Kidney glomerular epithelial cell (primary cell): Measurements from ENCODE around the gene CNRIP1.
A peak's percentile ranks its signal among the peaks of the same experiment; 100 is the strongest.
"Not testable (repeated sequence)": the region's sequence is repeated elsewhere in the genome, so short reads cannot be mapped to it uniquely, and the experiment has no call there.

Source experiments
- DNase-seq: peaks from one replicate; lab custom pipeline; 2025; lab: John Stamatoyannopoulos, UW

CNRIP1 gene, protein sequence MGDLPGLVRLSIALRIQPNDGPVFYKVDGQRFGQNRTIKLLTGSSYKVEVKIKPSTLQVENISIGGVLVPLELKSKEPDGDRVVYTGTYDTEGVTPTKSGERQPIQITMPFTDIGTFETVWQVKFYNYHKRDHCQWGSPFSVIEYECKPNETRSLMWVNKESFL

DNA sequence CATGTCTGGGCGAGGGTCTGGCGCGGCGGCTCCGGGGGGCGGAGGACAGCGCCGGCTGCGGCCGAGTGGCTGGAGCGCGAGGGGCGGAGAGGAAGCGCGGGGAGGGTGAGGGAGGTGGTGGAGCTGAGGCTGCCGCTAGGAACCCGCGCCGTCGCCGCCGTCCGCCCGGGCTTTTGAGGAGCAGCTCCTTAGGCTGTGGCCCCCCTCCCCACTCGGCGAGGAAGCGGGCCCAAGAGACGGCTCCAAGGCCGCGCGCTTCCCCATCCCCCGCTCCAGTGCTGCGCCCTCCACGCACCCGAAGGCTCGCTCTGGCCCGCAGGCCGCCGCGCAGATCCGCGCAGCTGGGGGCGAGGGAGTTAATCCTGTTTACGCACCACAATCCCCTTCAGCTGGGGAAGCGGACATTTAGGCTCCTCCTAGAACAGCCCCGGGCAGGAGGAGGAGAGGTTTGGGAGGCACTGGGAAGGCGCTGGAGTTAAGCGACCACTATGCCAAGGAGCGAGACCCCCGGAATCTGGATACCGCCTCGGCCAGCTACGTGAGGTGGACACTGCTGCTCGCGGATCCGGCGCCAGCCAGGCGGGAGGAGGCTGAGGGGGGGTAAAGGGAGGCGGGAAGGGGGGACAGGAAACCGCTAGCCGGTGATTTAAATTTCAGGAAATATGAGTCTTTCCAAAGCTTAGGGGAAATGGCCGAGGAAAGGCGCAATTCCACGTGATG is at the start of gene CNRIP1:
Gene CNRIP1, minus strand, starts transcription at position 552 of the 720 bp plus-strand sequence. Its CDS starts 549 bp downstream, at position 3.
- DNase-seq: peak; percentile 10

DNA sequence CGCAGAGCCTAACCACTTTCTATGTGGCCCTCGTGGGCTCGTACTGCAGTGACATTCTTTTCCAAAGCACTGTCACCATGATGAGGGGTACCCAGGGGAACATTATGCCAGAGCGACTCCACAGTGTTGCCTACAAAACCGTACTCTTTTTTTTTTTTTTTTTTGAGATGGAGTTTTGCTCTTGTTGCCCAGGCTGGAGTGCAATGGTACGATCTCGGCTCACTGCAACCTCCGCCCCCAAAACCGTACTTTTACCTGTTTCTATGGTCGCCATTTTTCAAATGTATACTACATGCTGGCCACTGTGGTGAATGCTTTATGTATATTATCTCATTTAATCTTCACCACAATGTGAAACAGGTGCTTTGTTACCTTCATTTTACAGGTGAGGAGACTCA is 49.6 kb upstream of the CNRIP1 start:
- no peak for DNase-seq

DNA sequence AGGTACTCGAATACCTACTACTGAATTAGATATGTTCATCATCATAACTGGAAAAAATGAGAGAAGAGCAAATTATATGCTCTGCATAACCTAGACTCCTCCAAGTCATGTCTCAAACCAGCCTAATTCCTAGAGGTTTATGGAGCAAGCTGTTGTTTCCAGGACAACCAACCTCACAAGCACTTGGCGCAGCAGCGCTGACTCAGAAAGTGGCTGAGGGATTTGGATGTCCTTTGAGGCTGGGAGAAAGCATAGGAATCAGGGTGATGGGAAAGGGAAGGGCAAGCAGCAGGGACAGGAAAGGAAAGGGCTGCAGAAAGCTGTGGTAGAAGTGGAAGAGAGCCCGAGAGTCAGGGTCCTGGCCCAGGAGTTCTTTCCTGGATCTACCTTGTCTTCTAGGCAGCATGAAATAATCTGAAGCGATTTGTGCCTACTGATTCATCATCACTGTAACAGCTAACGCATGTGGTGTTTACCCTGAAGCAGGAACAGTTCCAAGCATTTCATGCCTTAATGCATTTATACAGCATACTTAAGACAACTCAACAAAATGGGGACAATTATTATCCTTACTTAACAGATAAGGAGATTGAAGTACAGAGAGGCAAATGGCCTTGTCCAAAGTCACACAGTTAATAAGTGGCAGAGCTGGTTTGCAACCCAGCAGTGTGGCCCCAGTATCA is 49.0 kb upstream of the CNRIP1 start:
- DNase-seq: peak; percentile 79

DNA sequence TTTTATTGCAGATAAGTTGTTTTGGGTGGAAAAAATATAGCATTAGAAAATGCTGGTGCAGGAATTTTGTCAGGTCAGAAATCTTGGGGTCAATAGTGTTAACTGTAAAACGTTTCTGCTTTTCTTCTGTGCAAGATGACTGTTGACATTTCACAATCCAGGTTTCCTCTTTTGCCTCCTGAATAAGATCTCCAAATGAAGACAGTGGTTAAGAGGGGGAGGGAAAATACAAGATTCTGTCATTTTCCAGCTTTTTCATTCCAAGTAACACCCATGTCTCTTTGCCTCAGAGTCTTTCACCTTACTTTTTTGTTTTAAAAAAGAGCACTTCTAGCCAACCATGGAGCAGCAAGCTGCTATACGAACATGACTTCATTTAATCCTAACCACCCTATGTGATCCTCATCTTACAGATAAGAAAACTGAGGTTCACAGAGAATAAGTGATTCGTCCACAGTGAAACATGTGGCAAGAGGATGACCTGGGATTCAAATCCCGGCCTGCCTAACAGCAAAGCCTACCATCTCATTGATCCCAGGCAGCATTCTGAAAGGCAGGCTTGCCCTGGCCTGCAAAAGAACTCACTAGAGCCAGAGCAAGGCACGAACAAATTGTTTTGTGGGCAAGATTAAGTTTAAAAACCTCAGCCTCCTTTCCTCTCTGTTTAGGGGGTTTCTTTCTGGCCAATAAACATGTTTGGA is 48.4 kb upstream of the CNRIP1 start:
- no peak for DNase-seq

DNA sequence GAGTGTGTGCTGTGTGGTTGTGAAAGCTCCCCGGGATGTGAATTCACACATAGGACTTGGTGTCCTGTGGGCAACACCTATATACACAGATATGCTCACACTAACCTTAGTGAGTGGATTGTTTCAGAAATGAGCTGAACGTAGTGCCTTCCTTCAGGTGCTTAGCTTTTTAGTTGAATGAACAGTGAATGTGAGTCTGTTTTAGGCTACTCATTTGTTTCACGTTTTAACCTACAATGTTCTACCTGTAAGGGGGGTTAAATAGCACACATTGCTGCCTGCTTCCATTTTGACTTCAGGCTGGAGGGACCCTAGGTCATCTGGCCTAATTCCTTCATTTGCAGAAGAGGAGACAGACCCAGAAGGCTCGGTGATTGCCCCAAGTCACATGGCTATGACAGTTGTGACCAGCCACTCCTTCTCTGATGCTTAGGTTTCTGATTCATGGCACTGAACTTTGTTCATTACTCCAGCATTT is 46.4 kb upstream of the CNRIP1 start:
- DNase-seq: no peak

DNA sequence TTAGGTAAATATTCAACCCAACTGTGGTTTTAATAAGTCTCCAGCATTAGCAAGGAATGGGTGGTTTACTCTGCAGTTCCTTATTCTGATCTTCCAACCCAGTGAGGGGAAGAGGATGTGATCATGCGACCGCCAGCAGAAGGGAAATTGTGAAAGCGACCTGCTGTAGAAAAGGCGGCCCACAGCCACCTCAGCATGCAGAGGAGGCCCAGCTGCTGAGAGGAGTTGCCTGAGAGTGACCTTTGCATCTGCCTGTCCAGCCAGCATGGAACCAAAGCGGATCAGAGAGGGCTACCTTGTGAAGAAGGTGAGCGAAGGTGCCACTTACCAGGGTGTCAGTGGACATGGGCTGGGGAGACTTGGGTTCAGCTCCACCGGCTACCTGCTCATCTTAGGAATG is 45.3 kb upstream of the CNRIP1 start, which contains the start of gene PLEK:
Gene PLEK, plus strand, starts transcription at position 196 of the 400 bp plus-strand sequence. Its CDS starts 70 bp downstream, at position 266.
- DNase-seq: no peak

DNA sequence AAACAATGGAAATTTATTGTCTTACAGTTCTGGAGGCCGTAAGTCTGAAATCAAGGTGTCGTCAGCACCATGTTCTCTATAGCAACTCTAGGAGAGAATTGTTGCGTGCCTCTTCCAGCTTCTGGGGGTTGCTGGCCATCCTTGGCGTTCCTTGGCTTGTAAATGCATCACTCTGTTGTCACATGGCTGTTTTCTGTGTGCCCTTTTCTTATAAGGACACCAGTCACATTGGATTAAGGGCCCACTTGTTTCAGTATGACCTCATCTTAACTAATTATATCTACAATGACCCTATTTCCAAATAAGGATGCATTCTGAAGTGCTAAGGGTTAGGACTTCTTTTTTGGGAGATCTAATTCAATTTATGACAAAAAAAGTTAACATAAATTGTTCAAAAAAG is 44.0 kb upstream of the CNRIP1 start:
- DNase-seq: no peak

DNA sequence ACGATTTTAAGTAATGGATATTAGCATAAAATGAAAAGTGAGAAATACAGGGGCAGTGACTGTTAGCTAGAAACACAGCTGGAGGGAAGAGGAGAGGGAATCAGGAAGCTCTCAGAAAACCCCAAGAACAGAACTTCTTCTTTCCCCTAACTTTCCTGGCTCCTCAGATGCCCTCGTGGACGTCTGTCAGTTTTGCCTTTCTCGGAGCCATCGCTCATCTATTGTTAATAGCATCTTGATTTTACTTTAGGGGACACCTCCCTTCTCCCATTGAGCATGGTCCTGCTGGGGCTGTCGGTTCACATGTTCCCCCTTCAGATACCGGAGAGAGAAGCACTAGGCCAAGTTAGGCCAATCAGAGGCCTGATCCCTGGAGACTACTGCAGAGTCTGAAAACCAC is 43.0 kb upstream of the CNRIP1 start:
- no peak for DNase-seq

DNA sequence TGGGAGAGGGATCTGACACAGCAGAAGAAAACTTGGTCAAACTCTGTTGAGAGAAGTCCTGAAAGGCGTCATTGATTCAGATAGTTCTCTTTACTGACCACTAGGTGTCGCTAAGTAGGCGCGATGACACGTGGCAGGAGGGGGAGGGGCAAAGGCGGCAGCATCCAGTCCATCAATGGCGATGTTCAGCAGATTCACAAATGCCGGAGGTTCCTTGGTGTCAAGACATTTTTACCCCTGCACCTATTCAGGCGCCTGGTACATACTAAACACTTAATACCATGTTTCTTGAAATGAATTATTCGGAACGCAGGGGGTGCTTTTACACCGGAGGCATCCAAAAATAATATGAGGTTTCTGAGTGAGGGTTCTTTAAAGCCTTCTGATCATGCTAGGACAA is 42.3 kb upstream of the CNRIP1 start:
- DNase-seq: peak; percentile 53

DNA sequence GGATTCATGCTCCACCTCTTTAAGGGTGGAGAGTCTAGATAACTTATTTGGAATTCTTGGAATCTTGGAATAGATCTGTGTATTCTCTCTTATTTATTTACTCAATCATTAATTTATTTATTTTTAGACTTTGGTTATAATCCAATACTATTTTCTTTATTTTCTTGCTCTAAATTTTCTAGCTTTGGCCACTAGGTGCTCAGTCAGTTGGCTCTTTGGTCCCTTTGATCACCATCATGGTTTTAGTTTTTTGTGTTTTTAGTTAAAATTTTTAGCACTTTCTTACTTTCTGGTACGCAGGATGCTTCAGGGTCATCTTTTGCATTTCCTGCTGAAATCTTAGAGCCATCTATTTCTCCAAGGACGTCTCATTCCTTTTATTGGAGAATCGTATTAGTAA is 40.1 kb upstream of the CNRIP1 start:
- no peak for DNase-seq

DNA sequence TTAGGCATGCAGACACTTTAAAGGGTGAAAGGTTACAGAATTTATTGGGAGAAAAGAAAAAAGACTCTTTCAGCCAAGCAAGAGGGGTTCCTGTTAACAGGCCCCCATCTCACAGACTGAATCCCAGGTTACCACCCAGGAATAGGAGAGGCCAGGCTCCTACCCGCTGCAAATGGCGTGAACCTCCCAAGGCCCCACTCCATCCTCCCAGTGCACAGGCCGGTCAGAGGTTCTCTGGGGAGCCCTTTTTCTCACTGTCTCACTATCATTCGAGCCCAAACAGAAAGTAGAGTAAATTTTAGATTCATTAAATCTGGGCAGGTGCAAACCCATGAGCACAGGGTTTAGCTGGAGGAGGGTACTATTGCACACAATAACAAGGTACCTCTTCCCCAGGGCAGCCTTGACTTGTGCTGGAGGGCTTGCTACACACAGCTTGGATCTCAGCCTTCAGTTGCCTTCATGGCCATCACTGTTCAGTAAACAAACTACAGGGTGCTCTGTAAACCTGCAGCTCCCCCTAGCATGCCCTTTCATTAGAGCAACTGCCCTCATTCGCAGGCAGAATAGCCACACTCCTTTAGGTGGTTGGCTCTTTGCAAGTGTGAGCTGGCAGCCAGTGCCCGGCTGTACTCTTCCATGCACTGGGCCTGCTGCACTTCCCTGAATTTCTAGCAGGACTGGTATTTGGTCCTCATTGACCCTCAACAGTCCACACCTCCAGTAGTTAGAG is 38.0 kb upstream of the CNRIP1 start:
- DNase-seq: peak; percentile 26

DNA sequence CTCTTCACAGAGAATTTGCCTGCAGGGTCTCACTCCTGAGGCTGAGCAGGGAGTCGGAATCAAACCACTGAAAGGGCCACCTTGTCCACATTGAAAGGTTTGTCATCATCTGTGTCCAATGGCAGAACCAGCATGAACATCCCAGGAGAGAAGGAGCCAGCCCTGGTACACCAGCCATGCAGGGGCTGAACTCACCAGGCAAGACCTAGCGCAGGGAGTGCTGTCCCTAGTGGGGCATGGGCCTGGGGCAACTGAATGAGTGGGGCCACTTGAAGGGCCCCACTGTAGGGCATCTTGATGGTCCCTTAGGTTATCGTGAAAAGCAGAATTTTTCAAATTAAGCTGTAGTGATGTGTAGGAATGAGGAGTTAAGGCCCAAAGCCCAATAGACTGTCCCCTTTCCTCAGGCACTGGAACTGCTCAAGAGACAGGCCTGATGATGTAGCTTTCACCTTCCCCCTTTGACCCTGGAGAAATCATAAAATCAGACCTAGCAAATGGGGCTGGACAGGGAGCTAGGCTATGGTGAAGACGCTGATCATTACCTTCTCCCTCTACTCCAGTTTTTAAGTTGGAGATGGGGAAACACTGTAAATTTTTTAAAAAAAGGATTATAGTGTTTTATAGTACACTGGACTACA is 37.0 kb upstream of the CNRIP1 start:
- DNase-seq: no peak

DNA sequence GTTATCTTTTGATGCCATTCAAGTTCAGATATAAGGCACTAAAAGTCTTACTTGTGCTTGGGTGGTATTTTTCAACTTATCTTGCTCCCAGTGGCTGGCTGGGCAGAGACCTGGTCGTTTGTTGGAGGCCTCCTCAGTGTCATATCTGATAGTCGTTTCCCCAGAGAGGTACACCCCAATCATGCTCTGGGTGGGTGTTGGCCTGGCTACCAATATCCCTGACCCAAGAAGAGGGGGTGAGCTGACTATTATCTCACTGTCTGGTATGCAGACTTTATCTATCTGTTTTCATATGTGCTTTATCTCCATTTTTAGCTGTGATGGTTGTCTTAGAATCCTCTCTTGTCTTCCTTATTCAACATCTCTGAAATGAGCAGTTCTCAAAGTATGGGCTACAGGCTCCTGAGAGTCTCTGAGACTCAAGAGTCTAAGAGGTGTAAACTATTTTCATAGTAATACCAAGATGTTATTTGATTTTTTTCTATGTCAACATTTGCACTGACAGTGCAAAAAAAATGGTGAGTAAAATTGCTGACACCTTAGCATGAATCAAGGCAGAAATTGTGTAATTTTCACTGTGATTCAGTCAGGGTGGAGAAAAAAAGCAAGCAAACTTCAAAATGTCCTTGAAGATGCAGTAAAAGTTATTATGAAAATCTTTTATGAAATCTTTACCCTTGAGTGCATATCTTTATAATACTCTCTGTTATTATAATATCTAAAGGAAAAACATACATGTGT is 33.1 kb upstream of the CNRIP1 start:
- DNase-seq: no peak

DNA sequence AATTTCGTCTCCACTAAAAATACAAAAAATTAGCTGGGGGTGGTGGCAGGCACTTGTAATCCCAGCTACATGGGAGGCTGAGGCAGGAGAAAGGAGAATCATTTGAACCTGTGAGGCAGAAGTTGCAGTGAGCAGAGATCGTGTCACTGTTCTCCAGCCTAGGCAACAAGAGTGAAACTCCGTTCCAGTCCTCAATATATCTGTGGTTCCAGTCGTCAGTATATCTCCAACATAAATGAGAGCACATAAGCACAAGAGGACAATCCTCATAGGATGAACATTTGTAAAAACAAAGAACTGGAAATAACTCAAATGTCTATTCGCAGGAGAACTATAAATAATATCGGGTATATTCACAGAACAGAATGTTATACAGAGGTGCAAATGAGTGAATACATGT is 32.2 kb upstream of the CNRIP1 start:
- DNase-seq: no peak

DNA sequence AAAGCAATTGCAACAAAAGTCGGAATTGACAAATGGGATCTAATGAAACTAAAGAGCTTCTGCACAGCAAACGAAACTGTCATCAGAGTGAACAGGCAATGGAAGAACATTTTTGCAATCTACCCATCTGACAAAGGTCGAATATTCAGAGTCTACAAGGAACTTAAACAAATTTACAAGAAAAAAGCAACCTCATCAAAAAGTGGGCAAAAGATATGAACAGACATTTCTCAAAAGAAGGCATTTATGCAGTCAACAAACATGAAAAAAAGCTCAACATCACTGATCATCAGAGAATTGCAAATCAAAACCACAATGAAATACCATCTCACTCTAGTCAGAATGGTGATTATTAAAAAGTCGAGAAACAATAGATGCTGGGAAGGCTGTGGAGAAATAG is 29.3 kb upstream of the CNRIP1 start:
- DNase-seq: not testable (repeated sequence)

DNA sequence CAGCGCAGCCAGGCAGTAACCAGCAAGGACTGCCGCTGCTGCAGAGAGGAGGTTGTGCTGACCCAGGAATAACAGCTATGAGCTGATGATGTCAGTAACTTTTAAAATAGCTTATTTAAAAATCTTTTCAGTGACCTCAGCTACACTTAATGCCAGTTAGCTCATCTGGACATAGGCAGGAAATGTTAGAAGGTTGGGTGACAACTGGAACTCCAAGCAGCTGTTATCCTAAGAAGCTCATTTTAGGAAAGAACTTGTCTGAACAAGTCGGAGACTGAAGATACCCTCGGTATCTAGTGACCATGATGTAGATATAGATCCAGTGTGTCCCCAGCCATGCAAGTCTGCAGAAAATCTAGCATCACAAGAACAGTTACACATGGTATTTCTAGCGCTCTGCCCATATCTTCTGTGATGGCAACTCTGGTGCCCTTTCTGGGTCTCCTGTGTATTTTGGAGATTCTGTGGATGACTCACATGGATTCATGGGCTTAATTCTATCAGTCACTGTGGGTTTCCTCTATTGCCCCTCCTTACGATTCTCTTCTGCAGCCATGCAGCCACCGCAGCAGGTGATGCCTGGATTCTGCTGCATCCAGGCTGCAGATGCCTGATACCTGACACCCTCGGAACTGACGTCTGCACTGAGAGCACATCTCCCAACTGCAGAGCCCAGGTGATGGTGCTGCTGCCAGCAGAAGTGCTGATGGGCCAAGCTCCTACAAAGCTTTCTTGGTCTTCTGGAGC is 25.6 kb upstream of the CNRIP1 start:
- no peak for DNase-seq

DNA sequence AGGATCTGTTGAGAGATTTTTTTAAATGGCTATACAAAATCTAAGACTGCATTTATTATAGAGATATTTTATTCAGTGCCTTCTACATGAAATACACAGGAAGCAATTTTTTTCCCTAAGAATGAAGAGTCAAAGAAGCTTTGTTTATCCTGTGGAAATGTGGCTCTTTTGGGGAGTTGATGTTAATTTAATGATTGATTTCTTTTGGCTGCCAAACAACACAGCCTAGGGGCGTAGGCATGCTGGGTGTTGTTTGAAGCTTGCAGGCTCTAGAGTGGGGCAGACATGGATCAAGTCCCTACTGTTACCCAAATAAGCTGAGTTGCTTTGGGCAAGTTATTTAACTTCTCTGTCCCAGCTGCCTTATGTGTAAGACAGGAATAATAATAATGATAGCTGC is 24.3 kb upstream of the CNRIP1 start:
- DNase-seq: no peak

DNA sequence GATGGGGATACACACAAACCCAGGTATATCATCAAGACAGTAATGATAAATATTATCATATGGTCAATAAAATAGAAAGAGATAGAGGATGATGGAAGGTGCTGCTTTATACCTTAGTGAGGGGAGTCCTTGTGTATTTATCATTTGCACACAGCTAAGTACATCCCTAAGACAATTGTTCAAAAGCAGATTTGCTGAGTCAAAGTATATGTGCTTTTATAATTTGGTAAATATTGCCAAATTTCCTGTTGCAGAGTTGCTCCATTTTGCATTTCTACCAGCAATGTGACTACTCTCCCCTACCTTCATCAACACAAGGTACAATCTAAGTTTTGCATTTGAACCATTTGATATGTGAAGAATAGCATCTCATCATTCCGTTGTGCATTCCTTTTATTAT is 22.7 kb upstream of the CNRIP1 start:
- no peak for DNase-seq

DNA sequence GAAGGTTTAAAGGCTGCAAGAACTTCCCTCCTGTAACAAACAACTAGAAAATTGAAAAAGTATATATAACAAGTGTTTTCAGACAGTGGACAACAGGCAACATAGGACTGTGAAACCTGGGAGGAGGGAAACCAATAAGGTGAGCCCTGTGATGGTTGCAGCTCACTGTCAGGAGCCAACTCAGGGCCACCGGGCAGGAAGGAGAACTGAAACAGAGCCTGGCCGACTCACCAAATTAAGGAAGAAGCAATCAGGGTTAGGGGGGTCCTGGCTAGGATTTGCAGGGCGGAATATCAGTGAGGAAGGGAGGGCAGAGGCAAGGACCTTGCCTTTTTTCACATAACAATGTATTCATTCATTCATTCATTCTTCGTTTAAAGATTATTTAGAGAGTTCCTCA is 21.8 kb upstream of the CNRIP1 start:
- no peak for DNase-seq

DNA sequence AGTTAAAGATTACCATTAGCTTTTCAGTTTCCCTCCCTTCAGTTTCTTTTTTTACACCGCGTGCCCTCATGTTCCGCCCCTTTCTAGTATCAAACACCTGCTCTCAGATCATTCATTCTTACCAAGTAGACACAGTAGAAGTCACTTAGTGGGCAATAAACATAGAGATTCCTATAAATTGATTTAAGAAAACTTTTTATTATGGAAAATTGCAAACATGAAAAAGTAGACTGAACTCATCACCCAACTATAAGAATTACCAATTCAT is 21.2 kb upstream of the CNRIP1 start:
- DNase-seq: no peak
